EH (cell line): Measurements from ENCODE around the gene RFX1.
"Not testable (repeated sequence)": the region's sequence is repeated elsewhere in the genome, so short reads cannot be mapped to it uniquely, and the experiment has no call there.

ENCODE experiments used
- DNase-seq: peaks from one replicate; pipeline ENCODE4 v3.0.0-alpha.2; 2015; ENCODE audit warnings: low read depth

RFX1 gene

GRCh38 chr19:14006085-14006765 is at the start of gene RFX1:
Gene RFX1, minus strand, starts transcription at chr19:14006320. Its CDS starts 12,477 bp downstream, at chr19:13993843.
- DNase-seq = peak; percentile 100

GRCh38 chr19:14055396-14055795 is 49.3 kb upstream of the RFX1 start:
- DNase-seq = no peak

GRCh38 chr19:14054721-14055120 is 48.6 kb upstream of the RFX1 start:
- no peak for DNase-seq

GRCh38 chr19:14054099-14054498 is 48.0 kb upstream of the RFX1 start:
- no peak for DNase-seq

- DNase-seq = no peak
Measured at GRCh38 chr19:14053500-14053899, 47.4 kb upstream of the RFX1 start.

GRCh38 chr19:14053032-14053431 is 46.9 kb upstream of the RFX1 start:
- no peak for DNase-seq

GRCh38 chr19:14052470-14052869 is 46.4 kb upstream of the RFX1 start:
- no peak for DNase-seq

- DNase-seq = no peak
Measured at GRCh38 chr19:14051980-14052379, 45.9 kb upstream of the RFX1 start.

GRCh38 chr19:14050961-14051360 is 44.8 kb upstream of the RFX1 start:
- DNase-seq = not testable (repeated sequence)

GRCh38 chr19:14050512-14050911 is 44.4 kb upstream of the RFX1 start:
- DNase-seq = no peak

- peak; percentile 42 for DNase-seq
Measured at GRCh38 chr19:14048443-14049153, 42.5 kb upstream of the RFX1 start.

GRCh38 chr19:14047866-14048265 is 41.7 kb upstream of the RFX1 start:
- DNase-seq = not testable (repeated sequence)

- DNase-seq = peak; percentile 60
Measured at GRCh38 chr19:14042659-14043608, 36.8 kb upstream of the RFX1 start.

- no peak for DNase-seq
Measured at GRCh38 chr19:14039181-14039580, 33.1 kb upstream of the RFX1 start.

- peak; percentile 81 for DNase-seq
Measured at GRCh38 chr19:14035706-14036105, 29.6 kb upstream of the RFX1 start.

GRCh38 chr19:14035159-14035558 is 29.0 kb upstream of the RFX1 start:
- DNase-seq = peak; percentile 19

- no peak for DNase-seq
Measured at GRCh38 chr19:14033946-14034345, 27.8 kb upstream of the RFX1 start.

GRCh38 chr19:14031719-14032480 is 25.8 kb upstream of the RFX1 start, which contains the start of gene IL27RA:
Gene IL27RA, plus strand, starts transcription at chr19:14031762. Its CDS starts 111 bp downstream, at chr19:14031873.
- peak; percentile 58 for DNase-seq

GRCh38 chr19:14030997-14031718 is 25.0 kb upstream of the RFX1 start:
- DNase-seq = no peak

GRCh38 chr19:14028901-14029300 is 22.8 kb upstream of the RFX1 start:
- DNase-seq = no peak
